ENCODE data around the gene VEPH1. TPM values are rescaled to one million over a fixed set of nuclear protein-coding genes. Genes with fewer than 3 reads are reported as not detected.

The VEPH1 gene
- total RNA-seq, 1 experiment from 2014 or later, result 7.7 TPM

DNA sequence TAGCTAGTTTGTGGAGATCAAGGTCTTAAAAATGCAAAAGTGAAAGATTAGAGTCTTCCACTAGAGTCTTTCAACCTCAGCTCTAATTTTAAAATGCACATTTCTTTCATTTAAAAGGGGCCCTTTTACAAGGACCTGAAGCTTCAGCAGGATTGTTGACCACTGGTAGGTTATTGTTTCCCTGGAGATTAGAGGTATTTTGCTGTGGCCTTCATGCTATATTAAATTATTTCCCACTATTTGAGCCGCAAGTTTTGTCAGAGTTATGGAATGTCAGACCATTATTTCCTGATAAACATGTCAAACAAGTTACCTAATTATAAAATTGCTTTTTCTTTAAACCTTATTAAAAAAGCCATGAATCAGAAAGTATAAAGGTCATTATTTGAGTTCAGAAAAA, 240.2 kb downstream of the VEPH1 start:
- H3K79me1 ChIP-seq (ENCODE audit: insufficient read depth, low read depth, low read length, poor library complexity, severe bottlenecking), result no peaks in the 10 kb centered on the region
- H2BK12ac ChIP-seq (ENCODE audit: insufficient read length, low read depth, low read length), result no peak overlapping the region
- no peak overlapping the region for H3K4me3 Mint-ChIP-seq
- H3K14ac ChIP-seq (ENCODE audit: insufficient read depth, low read length), result no peak overlapping the region
- no peaks in the 10 kb centered on the region for H3K23me2 ChIP-seq (ENCODE audit: insufficient read length, low read depth, low read length, poor library complexity, severe bottlenecking)
- H3K4ac ChIP-seq (ENCODE audit: low read depth, low read length), result no peak overlapping the region
- H3K27me3 ChIP-seq (ENCODE audit: insufficient read depth, low read length), result no peaks in the 10 kb centered on the region
- no peak overlapping the region for H3K27ac ChIP-seq (ENCODE audit: insufficient read length, low read depth, low read length)
- H2BK5ac ChIP-seq (ENCODE audit: insufficient read length, low read length), result no peak overlapping the region
- H3K79me2 ChIP-seq (ENCODE audit: insufficient read depth, low read length), result no peaks in the 10 kb centered on the region
- no peak overlapping the region for H3K23ac ChIP-seq (ENCODE audit: insufficient read length, low read depth, low read length)
- no peak overlapping the region for H2AFZ ChIP-seq (ENCODE audit: low read length)
- no peak overlapping the region for H4K8ac ChIP-seq (replicated peaks; ENCODE audit: insufficient read length, low read depth, low read length)
- H3K4me1 ChIP-seq (ENCODE audit: insufficient read depth, low read length), result peaks cover 2% of the 10 kb centered on the region; the same call in 1 of the 2 replicates
- H3K4me1 Mint-ChIP-seq, result peaks cover 21% of the 10 kb centered on the region in 2 experiments
- H4K20me1 ChIP-seq (ENCODE audit: control insufficient read depth, insufficient read depth, insufficient read length), result no peaks in the 10 kb centered on the region
- no peak overlapping the region for H3T11ph ChIP-seq (ENCODE audit: low read length)
- H3K18ac ChIP-seq (ENCODE audit: insufficient read length, low read depth, low read length), result no peak overlapping the region
- no peak overlapping the region for H4K91ac ChIP-seq (ENCODE audit: insufficient read length, low read depth, low read length)
- no peaks in the 10 kb centered on the region for H3K9me3 Mint-ChIP-seq
- H2BK20ac ChIP-seq (ENCODE audit: low read depth, low read length, poor library complexity, severe bottlenecking), result no peak overlapping the region
- no peaks in the 10 kb centered on the region for H3K9me3 ChIP-seq (ENCODE audit: control insufficient read depth, low read depth, low read length)
- H3K9ac ChIP-seq (ENCODE audit: extremely low read depth, insufficient read length, low read length), result no peak overlapping the region
- H2BK15ac ChIP-seq (ENCODE audit: low read depth, low read length), result no peak overlapping the region
- WGBS (ENCODE audit: extremely low coverage, insufficient read length, low lambda C conversion rate), result no CpG with 5 or more reads among the region's 1 CpG
- no peak overlapping the region for H2BK120ac ChIP-seq (ENCODE audit: low read depth, low read length, poor library complexity, severe bottlenecking)
- H2AK5ac ChIP-seq (ENCODE audit: insufficient read length, low read length), result no peak overlapping the region
- H3K56ac ChIP-seq (ENCODE audit: insufficient read length, low read depth, low read length), result no peak overlapping the region
- TF ChIP-seq, protein P1, sequence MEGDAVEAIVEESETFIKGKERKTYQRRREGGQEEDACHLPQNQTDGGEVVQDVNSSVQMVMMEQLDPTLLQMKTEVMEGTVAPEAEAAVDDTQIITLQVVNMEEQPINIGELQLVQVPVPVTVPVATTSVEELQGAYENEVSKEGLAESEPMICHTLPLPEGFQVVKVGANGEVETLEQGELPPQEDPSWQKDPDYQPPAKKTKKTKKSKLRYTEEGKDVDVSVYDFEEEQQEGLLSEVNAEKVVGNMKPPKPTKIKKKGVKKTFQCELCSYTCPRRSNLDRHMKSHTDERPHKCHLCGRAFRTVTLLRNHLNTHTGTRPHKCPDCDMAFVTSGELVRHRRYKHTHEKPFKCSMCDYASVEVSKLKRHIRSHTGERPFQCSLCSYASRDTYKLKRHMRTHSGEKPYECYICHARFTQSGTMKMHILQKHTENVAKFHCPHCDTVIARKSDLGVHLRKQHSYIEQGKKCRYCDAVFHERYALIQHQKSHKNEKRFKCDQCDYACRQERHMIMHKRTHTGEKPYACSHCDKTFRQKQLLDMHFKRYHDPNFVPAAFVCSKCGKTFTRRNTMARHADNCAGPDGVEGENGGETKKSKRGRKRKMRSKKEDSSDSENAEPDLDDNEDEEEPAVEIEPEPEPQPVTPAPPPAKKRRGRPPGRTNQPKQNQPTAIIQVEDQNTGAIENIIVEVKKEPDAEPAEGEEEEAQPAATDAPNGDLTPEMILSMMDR (conservative IDR thresholded peaks at IDR 0.05), result no peak
- H4K5ac ChIP-seq (ENCODE audit: insufficient read length, low read depth, low read length), result no peak overlapping the region
- H3K27me3 Mint-ChIP-seq (ENCODE audit: low read depth), result no peaks in the 10 kb centered on the region
- no peak overlapping the region for H3K4me2 ChIP-seq (ENCODE audit: insufficient read depth, insufficient read length, low read length)
- DNase-seq, result no peak
- H3K27ac Mint-ChIP-seq, result 0 out of 7 replicates have a peak overlapping the region, but pooled peaks of 1 of the 3 experiments have one; percentile 62
- H3K36me3 Mint-ChIP-seq (ENCODE audit: insufficient read depth in 1 of 3, low read depth in 3 of 3), result peaks cover 0 to 6% (median 0%) of the 10 kb centered on the region in 3 experiments; a peak in 2 of 7 replicates
